GM18502 (cell line): ENCODE measurements around the gene ARMC8.

Experiments used
- ATAC-seq: cut with Tn5 transposase; IDR thresholded peaks from one replicate; pipeline ENCODE4 v1.9.1; 2021; ENCODE audit warnings: mild to moderate bottlenecking; ENCODE audit not compliant: unreplicated experiment, poor library complexity

The ARMC8 gene

GRCh38 chr3:138241676-138242075 is 54.6 kb downstream of the ARMC8 start:
- no peak for ATAC-seq

DNA sequence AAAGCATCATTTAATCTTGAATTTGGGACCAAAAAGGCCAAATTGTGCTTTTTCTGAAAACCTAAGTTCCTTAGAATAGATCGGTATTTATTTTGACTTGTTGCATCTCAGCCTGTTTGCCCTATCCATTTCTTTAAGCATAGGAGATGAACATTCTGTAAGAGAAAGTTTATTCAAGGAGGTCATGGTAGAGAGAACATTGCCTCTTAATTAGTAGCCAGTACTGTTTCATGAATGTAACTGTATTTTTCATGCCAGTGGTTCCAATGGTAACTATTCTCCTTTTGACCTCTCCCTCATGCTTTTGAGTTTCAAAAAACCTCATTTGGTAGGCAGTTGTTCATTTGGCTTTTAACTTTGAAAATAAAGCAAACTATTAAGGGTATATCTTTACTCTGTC is 55.4 kb downstream of the ARMC8 start:
- ATAC-seq, result no peak

DNA sequence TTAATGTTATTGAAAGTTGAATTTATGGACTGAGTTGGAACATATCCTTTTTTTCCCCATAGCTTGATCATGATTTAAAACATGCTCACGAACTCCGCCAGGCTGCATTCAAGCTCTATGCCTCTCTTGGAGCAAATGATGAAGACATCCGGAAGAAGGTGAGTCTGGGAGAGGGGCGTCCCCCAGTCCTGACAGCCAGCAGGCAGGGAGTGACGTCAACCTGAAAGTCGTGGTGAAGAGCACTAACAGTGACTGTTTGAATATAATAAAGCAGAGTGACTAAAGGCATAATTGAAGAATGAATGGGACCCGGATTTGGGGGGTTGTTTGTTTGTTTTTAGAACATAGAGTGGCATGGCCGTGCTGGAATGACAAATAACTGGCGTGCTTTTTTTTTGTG is 57.9 kb downstream of the ARMC8 start:
- ATAC-seq, result no peak

DNA sequence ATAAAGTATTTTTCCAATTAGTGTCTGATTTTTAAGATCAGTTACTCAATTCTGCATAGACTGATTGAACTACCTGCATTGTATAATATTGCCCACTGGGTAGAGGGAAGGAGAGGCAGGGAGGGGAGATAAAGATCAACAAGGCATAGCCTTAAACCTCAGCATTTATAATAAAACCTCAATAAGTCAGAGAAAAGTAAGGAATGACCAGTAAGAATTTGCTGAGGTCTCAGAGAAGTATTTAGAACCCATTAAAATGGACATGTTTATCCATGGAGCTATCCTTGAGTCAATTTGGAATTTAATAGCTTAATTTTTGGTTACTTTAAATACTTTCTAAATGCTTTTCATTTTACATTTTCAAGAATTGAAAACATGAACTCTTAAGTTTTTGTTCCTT is 62.5 kb downstream of the ARMC8 start:
- no peak for ATAC-seq

GRCh38 chr3:138253609-138254008 is 66.5 kb downstream of the ARMC8 start:
- no peak for ATAC-seq

DNA sequence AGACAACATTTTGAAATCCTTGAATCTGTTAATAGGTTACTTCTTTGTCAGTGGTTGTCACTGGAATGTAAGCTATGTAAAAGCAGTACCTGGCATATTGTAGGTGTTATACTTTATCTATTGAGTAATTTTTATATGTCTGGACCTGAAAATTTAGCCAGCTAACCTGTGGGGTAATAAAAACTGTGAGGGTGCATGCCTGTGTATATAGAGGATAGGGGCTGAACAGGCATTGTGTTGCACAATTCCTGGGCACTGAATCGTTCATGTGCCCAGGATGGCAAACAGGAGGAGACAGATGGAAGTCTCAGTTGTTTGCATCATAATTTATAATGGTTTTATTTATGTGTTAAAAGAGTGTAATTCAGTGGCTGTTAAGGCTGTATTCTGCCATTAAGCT is 67.1 kb downstream of the ARMC8 start:
- no peak for ATAC-seq

GRCh38 chr3:138256022-138256421 is 68.9 kb downstream of the ARMC8 start:
- no peak for ATAC-seq

- ATAC-seq, result no peak
Observed at GRCh38 chr3:138257986-138258385, 70.9 kb downstream of the ARMC8 start.

- no peak for ATAC-seq
Observed at GRCh38 chr3:138259126-138259525, 72.0 kb downstream of the ARMC8 start.

DNA sequence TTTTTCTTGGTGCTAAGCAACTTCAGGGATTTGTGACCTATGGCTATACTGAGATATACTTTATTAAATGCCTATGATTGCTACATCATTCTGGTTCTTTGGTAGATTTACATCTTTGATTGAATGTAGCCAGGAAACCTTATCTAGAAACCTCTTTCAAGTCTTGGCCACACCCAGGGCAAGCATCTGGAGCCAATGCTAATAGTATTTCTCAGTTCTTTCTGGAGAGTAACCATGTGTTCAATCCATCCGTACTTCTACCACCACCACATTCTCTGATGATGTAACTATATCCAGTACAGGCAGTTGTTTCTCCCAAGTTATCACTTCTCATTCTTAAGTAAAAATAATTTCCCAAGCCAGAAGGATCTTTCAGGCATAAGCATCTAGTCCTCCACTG is 73.5 kb downstream of the ARMC8 start:
- no peak for ATAC-seq

DNA sequence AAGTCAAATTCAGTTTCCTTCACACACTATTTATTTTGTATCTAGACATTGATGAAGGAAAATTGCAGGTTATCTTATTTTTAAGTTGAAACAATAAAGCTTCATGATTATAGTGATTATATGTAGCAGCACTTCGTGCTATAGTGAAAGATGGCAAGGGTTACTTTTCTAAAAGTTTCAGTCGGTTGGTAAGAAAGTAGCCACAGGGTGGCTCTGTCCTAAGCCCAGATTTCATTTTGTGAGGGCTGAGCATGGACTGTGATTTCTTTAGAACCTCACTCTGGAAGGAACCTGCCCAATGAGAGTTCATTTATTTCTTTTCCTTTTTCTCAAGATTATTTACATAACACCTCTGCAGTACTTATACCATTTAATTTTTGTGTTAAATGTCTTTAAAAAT is 76.0 kb downstream of the ARMC8 start:
- no peak for ATAC-seq

GRCh38 chr3:138265745-138266144 is 78.6 kb downstream of the ARMC8 start:
- ATAC-seq, result no peak

GRCh38 chr3:138267083-138267482 is 80.0 kb downstream of the ARMC8 start:
- ATAC-seq, result no peak

GRCh38 chr3:138270245-138270644 is 83.1 kb downstream of the ARMC8 start:
- no peak for ATAC-seq

DNA sequence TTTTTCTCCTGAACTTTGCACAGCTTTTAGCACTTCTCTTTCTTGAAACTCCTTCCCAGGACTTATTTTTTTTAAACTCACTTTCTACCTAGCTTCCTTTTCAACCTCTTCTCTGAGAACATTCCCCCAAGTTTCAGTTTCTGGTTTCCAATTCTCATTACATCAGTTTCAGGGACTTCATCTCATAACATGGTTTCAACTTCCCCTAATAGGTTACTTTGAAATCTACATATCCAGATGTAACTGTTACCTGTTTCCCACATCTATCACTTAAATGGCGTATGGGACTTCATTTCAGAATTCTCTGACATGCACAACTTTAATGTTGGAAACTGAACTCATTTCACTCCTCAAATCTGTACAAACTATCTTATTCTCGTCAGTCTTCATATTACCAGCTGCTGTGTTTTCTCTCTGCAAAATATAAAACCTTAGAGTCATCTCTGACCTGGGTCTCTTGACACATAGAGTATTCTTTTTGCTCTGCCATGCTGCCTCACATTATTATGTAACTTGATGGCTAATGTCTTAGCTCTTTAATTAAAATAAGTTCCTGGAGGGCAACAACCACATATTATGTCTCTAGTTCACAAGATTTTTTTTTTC is 84.2 kb downstream of the ARMC8 start:
- no peak for ATAC-seq

DNA sequence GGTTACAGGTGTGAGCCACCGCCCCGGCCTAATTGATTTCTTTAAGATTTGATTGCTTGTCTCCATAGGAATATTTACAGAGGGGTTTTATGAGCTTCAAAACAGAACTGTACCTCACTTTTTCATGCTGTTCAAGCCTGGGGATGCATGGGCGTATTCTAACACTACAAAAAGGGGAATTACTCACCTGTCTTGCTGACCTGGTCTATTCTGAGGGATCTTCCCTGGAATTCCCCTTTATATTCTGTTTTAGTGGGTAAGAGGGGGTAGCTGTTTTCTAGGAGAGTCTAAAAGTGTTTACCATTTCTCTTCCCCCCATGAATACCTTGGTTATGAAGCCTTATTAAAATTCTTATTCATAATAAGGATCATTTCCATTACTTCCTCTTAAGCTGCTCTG is 94.5 kb downstream of the ARMC8 start:
- ATAC-seq, result no peak

DNA sequence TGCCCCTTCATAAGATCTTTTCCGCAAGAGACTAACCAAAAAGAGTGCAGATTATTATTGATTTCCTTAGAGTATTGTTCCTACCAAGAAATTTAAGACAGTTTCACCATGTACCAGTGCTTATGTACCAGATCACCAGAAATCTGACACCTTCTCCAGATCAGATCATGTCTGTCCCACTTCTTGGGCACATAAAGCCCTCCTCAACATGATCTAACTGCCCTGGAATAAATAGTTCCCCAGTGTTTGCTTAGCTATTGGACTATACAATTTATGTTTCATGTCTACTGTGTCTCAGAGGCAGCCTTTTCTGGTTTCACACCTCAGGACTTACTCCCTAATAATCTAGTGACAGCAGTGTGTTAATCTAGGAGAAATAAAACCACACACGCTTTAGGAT is 95.7 kb downstream of the ARMC8 start:
- ATAC-seq, result no peak

- no peak for ATAC-seq
Observed at GRCh38 chr3:138284079-138284478, 97.0 kb downstream of the ARMC8 start.

DNA sequence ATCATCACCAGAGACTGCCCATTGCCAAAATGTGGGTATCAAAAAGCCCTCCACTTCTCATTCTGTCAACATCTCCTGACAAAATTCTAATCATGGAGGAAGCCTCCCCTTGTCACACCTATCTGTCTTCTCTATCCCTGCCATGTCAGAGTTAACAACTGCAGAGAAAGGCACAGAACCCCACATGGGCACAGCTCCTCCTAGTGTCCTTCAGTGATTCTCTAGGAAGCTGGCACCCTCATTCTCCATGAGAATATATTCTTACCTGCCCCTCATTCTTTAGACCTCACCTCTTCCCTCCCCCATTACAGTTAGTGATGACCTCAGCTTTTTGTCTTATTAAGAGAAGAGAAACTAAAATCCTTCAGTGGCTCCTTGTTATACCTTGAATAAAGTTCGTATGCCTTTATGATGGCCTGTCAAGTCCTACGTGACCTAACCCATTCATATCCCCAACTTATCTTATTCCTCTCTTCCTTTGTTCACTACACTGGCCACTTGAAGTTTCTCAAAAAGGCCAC is 97.9 kb downstream of the ARMC8 start:
- ATAC-seq, result no peak

DNA sequence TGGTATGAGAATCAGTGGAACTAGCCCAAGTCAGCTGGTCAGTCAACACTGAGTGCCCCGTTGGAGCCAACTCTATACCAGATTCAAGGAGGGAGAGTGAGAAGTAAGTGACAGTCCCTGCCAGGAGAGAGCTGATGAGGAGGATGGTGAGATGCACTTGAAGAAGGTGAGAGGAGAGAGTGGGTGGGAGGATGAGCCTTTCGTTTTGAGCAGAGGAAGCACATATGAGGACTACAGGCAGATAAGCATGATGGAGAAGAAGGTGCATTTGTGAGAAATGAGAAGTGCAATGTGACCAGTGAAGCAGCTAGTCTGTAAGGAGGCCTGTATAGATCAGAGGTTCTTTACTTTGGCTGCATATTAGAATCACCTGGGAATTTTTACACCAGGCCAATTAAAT is 102.2 kb downstream of the ARMC8 start:
- ATAC-seq, result no peak

- no peak for ATAC-seq
Observed at GRCh38 chr3:138289701-138290100, 102.6 kb downstream of the ARMC8 start.

- no peak for ATAC-seq
Observed at GRCh38 chr3:138296639-138297038, 109.5 kb downstream of the ARMC8 start.
